ENCODE results near the gene IFNGR1. TPM values are rescaled to one million over a fixed set of nuclear protein-coding genes. Genes with fewer than 3 reads are reported as not detected.
"Not testable (repeated sequence)": the region's sequence is repeated elsewhere in the genome, so short reads cannot be mapped to it uniquely, and the experiment has no call there.

Gene IFNGR1
- total RNA-seq, 4 donors from 2014 or later: 77.8 to 91.5 (median 84.3) TPM

DNA sequence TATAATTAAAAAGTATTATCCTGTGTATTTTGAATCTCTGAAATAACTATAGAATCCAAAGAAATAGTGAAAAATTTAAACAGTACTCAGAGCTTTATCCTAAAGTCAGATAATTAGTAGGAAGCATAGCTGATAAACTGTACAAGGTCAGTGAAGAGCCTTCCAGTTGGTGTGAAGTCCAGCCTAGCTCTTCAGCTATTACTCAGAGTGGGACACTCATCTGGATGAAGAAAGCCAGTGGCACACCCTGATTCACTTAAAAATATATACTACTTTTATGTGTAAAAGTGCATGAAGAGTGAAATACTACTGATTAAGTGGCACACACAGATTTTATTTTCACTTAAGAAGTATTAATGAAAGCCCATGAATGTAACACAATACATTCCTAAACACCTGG, 3.1 kb downstream of the IFNGR1 start:
- H3K4me1 ChIP-seq: peaks cover 86% of the 10 kb centered on the region
- no peak for DNase-seq (ENCODE audit: low spot score in 2 of 2)
- H3K36me3 ChIP-seq: no peaks in the 10 kb centered on the region
- H3K4me3 ChIP-seq: peak overlapping the region; percentile 84
- no peaks in the 10 kb centered on the region for H3K9me3 ChIP-seq
- TF ChIP-seq CTCF (IDR thresholded peaks at IDR 0.05) (no peak), POLR2AphosphoS5 (IDR thresholded peaks at IDR 0.05) (no peak), EP300 (IDR thresholded peaks at IDR 0.05) (no peak)
- H3K27ac ChIP-seq: peak overlapping the region; percentile 99
- H3K27me3 ChIP-seq: no peaks in the 10 kb centered on the region

GRCh38 chr6:137215630-137216029, 3.6 kb downstream of the IFNGR1 start:
- not testable (repeated sequence) for H3K27me3 ChIP-seq; DNase-seq (ENCODE audit: low spot score in 2 of 2); H3K36me3 ChIP-seq; H3K9me3 ChIP-seq
- peak overlapping the region; percentile 84 for H3K4me3 ChIP-seq
- H3K27ac ChIP-seq: peak overlapping the region; percentile 99
- 82% methylated on average over 3 of the region's 3 CpGs for WGBS
- H3K4me1 ChIP-seq: peaks cover 89% of the 10 kb centered on the region

- no peak for DNase-seq (ENCODE audit: low spot score in 2 of 2)
- no peak for TF ChIP-seq POLR2A (IDR thresholded peaks at IDR 0.05)
- no peak for TF ChIP-seq CTCF (IDR thresholded peaks at IDR 0.05)
- no peak for TF ChIP-seq EP300 (IDR thresholded peaks at IDR 0.05)
- no peak for TF ChIP-seq POLR2AphosphoS5 (IDR thresholded peaks at IDR 0.05)
- Histone ChIP-seq H3K36me3 (no peaks in the 10 kb centered on the region), H3K4me1 (peaks cover 89% of the 10 kb centered on the region), H3K9me3 (no peaks in the 10 kb centered on the region), H3K27me3 (no peaks in the 10 kb centered on the region), H3K4me3 (peak overlapping the region; percentile 84), H3K27ac (peak overlapping the region; percentile 99)
- 36% methylated on average over 3 of the region's 3 CpGs for WGBS
Observed at GRCh38 chr6:137214931-137215330, 4.3 kb downstream of the IFNGR1 start.

DNA sequence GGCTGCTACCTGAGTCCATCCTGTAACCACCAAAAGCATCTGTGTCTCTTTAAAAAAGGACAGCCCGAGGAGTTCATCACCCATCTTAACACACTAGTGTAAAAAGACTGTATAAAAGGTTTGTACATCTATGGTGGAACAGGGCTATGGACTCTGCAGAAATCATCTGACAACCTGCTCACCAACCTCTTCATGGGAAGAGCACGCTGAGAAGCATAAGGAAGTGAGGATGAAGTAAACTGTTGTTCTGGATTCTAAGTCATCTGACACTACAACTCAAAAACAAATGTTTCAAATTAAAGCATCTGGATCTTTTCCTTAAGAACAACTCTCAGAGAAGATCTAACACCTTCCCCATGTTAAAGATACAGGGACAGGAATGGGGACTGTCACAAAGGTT, 5.4 kb downstream of the IFNGR1 start:
- Histone ChIP-seq H3K9me3 (no peaks in the 10 kb centered on the region), H3K27ac (no peak overlapping the region), H3K4me3 (peak overlapping the region; percentile 84), H3K27me3 (no peaks in the 10 kb centered on the region), H3K4me1 (peaks cover 84% of the 10 kb centered on the region), H3K36me3 (peaks cover 2% of the 10 kb centered on the region)
- no peak for DNase-seq (ENCODE audit: low spot score in 2 of 2)
- TF ChIP-seq POLR2AphosphoS5 (IDR thresholded peaks at IDR 0.05): no peak
- TF ChIP-seq CTCF (IDR thresholded peaks at IDR 0.05): no peak
- TF ChIP-seq POLR2A (IDR thresholded peaks at IDR 0.05): no peak
- 23% methylated on average over 2 of the region's 2 CpGs for WGBS

DNA sequence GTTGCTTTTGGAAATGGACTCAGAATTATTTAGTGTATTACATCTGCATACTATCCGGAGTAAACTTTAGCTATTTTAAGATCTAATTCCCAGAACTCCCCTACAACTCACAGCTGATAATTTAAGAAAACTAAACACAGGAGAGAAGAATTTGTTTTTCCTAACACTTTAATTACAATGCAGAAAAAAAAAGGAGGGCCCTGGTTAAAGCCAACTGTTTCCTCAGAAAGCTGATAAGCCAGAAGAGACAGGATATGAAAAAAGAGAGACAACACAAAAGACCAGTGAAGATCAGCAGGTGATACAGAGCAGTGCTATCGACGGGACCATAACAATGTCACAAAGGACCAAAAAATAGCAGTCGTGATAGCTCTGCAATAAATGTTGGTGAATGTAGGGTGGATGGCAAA, 5.8 kb downstream of the IFNGR1 start:
- Histone ChIP-seq H3K27me3 (no peaks in the 10 kb centered on the region), H3K4me3 (peak overlapping the region; percentile 84), H3K9me3 (no peaks in the 10 kb centered on the region), H3K27ac (no peak overlapping the region), H3K4me1 (peaks cover 85% of the 10 kb centered on the region), H3K36me3 (peaks cover 7% of the 10 kb centered on the region)
- 23% methylated on average over 4 of the region's 4 CpGs for WGBS
- no peak for TF ChIP-seq POLR2AphosphoS5 (IDR thresholded peaks at IDR 0.05)
- TF ChIP-seq CTCF (IDR thresholded peaks at IDR 0.05): no peak
- TF ChIP-seq EP300 (IDR thresholded peaks at IDR 0.05): no peak
- no peak for TF ChIP-seq POLR2A (IDR thresholded peaks at IDR 0.05)
- no peak for DNase-seq (ENCODE audit: low spot score in 2 of 2)

DNA sequence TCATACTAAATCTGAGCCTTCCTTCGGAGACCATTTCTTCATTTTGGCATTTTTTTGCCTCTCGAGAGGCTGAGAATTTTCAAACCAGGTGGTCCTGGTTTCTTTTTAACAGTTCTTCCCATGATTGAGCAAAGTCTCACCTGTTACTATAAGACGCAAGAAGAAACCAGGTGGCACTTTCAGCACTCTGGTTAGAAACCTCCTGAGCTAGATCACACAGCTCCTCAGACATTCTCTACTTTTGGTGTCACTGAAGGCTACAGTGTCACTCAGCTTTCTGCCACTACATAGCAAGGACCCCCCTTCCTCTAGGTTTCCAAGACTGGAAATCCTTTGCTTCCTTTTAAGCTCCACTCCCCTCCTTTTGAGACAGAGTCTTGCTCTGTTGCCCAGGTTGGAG, 7.3 kb downstream of the IFNGR1 start:
- Histone ChIP-seq H3K9me3 (no peaks in the 10 kb centered on the region), H3K27me3 (no peaks in the 10 kb centered on the region), H3K36me3 (peaks cover 9% of the 10 kb centered on the region), H3K4me3 (no peak overlapping the region), H3K27ac (no peak overlapping the region), H3K4me1 (peaks cover 75% of the 10 kb centered on the region)
- 97% methylated on average over 3 of the region's 3 CpGs for WGBS
- DNase-seq (ENCODE audit: low spot score in 2 of 2): no peak
- TF ChIP-seq CTCF (IDR thresholded peaks at IDR 0.05): no peak
- TF ChIP-seq POLR2AphosphoS5 (IDR thresholded peaks at IDR 0.05): no peak
- no peak for TF ChIP-seq POLR2A (IDR thresholded peaks at IDR 0.05)
